GM18873 (cell line): Measurements from ENCODE around the gene GBP7.
A peak's percentile ranks its signal among the peaks of the same experiment; 100 is the strongest.
"Not testable (repeated sequence)": the region's sequence is repeated elsewhere in the genome, so short reads cannot be mapped to it uniquely, and the experiment has no call there.

Experiments
- ATAC-seq: cut with Tn5 transposase; IDR thresholded peaks from one replicate; pipeline ENCODE4 v1.9.1; 2021; ENCODE audit warnings: mild to moderate bottlenecking, moderate library complexity, moderate number of reproducible peaks; ENCODE audit not compliant: unreplicated experiment, low FRiP score

The GBP7 gene

GRCh38 chr1:89175601-89176256 is at the start of gene GBP7:
GBP7 (minus strand) TSS chr1:89176003; CDS start chr1:89171935, 4,068 bp downstream.
- no peak for ATAC-seq

- ATAC-seq, result no peak
These were observed 45.5 kb upstream of the GBP7 start for GRCh38 chr1:89221341-89221740.

GRCh38 chr1:89219851-89220250 is 44.0 kb upstream of the GBP7 start:
- not testable (repeated sequence) for ATAC-seq

GRCh38 chr1:89218941-89219340 is 43.1 kb upstream of the GBP7 start:
- not testable (repeated sequence) for ATAC-seq

GRCh38 chr1:89213347-89213746 is 37.5 kb upstream of the GBP7 start:
- no peak for ATAC-seq

- no peak for ATAC-seq
These were observed 35.3 kb upstream of the GBP7 start for GRCh38 chr1:89211035-89211634.

- no peak for ATAC-seq
These were observed 30.6 kb upstream of the GBP7 start for GRCh38 chr1:89206373-89206772.

- no peak for ATAC-seq
These were observed 27.4 kb upstream of the GBP7 start for GRCh38 chr1:89203166-89203565.

GRCh38 chr1:89201106-89201794 is 25.4 kb upstream of the GBP7 start:
- peak; percentile 87 for ATAC-seq

- ATAC-seq, result no peak
These were observed 24.9 kb upstream of the GBP7 start for GRCh38 chr1:89200663-89201062.

GRCh38 chr1:89199525-89200031 is 23.8 kb upstream of the GBP7 start:
- ATAC-seq, result no peak

GRCh38 chr1:89198491-89199072 is 22.8 kb upstream of the GBP7 start, which contains the start of gene GBP4:
GBP4 (minus strand) TSS chr1:89198942; CDS start chr1:89198834, 108 bp downstream.
- peak; percentile 63 for ATAC-seq

- no peak for ATAC-seq
These were observed 22.3 kb upstream of the GBP7 start for GRCh38 chr1:89198081-89198480.

GRCh38 chr1:89195476-89195875 is 19.7 kb upstream of the GBP7 start:
- ATAC-seq, result no peak

- ATAC-seq, result no peak
These were observed 15.5 kb upstream of the GBP7 start for GRCh38 chr1:89191314-89191713.

- ATAC-seq, result no peak
These were observed 14.2 kb upstream of the GBP7 start for GRCh38 chr1:89190017-89190416.

GRCh38 chr1:89179343-89179742 is 3.5 kb upstream of the GBP7 start:
- ATAC-seq, result no peak

- ATAC-seq, result no peak
These were observed 1.2 kb upstream of the GBP7 start for GRCh38 chr1:89176971-89177370.

GRCh38 chr1:89174491-89174890 is 1.3 kb downstream of the GBP7 start:
- no peak for ATAC-seq

- ATAC-seq, result no peak
These were observed 3.2 kb downstream of the GBP7 start for GRCh38 chr1:89172468-89173143.

- ATAC-seq, result no peak
These were observed 4.8 kb downstream of the GBP7 start for GRCh38 chr1:89171067-89171438.
